ENCODE measurements around the gene ZNF622. TPM values are rescaled to one million over a fixed set of nuclear protein-coding genes. Genes with fewer than 3 reads are reported as not detected.
"Not testable (repeated sequence)": the region's sequence is repeated elsewhere in the genome, so short reads cannot be mapped to it uniquely, and the experiment has no call there.

The ZNF622 gene
- total RNA-seq, 1 donor from 2014 or later, result 56.1 TPM

- intact Hi-C loops (cut with micrococcal nuclease), result loop anchor here (10.0 kb wide), 1 partner anchor 290 kb away; no protein-coding TSS in a partner anchor
- Histone ChIP-seq H3K4me3 (no peak overlapping the region), H3K4me1 (peaks cover 73% of the 10 kb centered on the region), H3K27me3 (ENCODE audit: low read depth) (no peaks in the 10 kb centered on the region), H3K9me3 (replicated peaks) (no peaks in the 10 kb centered on the region), H3K27ac (replicated peaks) (no peak overlapping the region), H3K36me3 (peaks cover 74% of the 10 kb centered on the region)
- no peak for DNase-seq
- TF ChIP-seq CTCF (IDR thresholded peaks at IDR 0.05; ENCODE audit: borderline replicate concordance), result no peak
Measured at GRCh38 chr5:16454686-16455085, 10.9 kb downstream of the ZNF622 start.

- intact Hi-C loops (cut with micrococcal nuclease), result loop anchor here (10.0 kb wide), 1 partner anchor 289 kb away; no protein-coding TSS in a partner anchor
- no peak for DNase-seq
- Histone ChIP-seq H3K4me3 (no peak overlapping the region), H3K36me3 (peaks cover 75% of the 10 kb centered on the region), H3K9me3 (replicated peaks) (no peaks in the 10 kb centered on the region), H3K4me1 (peaks cover 62% of the 10 kb centered on the region), H3K27ac (replicated peaks) (no peak overlapping the region), H3K27me3 (ENCODE audit: low read depth) (no peaks in the 10 kb centered on the region)
- peak; percentile 47 for TF ChIP-seq CTCF (IDR thresholded peaks at IDR 0.05; ENCODE audit: borderline replicate concordance)
Measured at GRCh38 chr5:16453609-16454008, 12.0 kb downstream of the ZNF622 start.

GRCh38 chr5:16450163-16450562 lies 15.4 kb downstream of the ZNF622 start:
- no peaks in the 10 kb centered on the region for H3K27me3 ChIP-seq (ENCODE audit: low read depth)
- DNase-seq, result no peak
- no peaks in the 10 kb centered on the region for H3K9me3 ChIP-seq (replicated peaks)
- TF ChIP-seq CTCF (IDR thresholded peaks at IDR 0.05; ENCODE audit: borderline replicate concordance), result no peak
- intact Hi-C loops (cut with micrococcal nuclease), result loop anchor here (10.0 kb wide), 1 partner anchor 285 kb away; no protein-coding TSS in a partner anchor
- H3K4me3 ChIP-seq, result no peak overlapping the region
- no peak overlapping the region for H3K27ac ChIP-seq (replicated peaks)
- peaks cover 28% of the 10 kb centered on the region for H3K4me1 ChIP-seq
- peaks cover 71% of the 10 kb centered on the region for H3K36me3 ChIP-seq

DNA sequence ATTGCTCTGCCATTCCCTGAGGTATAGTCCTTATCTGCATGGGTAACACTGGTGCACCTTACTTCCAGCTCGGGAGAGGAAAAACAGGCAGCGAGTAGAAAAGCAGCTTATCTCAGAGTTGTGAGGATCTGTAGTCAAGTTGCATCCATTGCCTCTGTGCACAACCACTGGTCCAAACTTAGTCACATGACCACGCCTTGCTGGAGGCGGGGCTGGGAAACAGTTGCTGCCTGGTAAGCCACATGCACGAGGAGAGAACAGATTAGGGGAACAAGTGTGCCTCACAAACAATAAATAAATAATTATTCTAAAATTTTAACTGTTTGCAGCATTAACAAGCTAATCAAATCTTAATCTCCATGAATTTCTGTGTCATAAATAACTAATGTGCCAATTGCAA lies 18.6 kb downstream of the ZNF622 start:
- H3K36me3 ChIP-seq, result peaks cover 52% of the 10 kb centered on the region
- TF ChIP-seq CTCF (IDR thresholded peaks at IDR 0.05; ENCODE audit: borderline replicate concordance), result no peak
- intact Hi-C loops (cut with micrococcal nuclease), result no loop called here

DNA sequence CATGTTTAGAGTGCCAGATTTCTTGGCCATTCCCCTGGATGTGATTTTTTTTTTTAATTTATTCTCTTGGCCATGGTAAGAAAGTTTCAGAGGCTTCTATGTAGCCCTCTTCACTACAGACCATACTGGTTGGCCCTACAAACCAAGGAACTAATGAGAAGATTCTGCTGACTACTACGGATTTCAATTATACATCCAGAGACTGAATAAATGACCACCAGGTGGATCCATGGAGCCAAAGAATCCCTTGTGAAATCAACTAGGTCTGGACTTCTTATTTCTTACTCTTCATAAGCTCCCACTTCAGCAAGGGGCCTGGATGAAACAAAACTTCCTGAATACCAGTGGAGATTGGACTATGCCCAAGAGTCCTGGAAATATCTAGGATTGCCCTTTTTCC lies 27.6 kb downstream of the ZNF622 start:
- no peak for DNase-seq
- intact Hi-C loops (cut with micrococcal nuclease), result no loop called here
- H3K36me3 ChIP-seq, result no peaks in the 10 kb centered on the region

More for the DNA sequence above, 18.6 kb downstream of the ZNF622 start:
- Histone ChIP-seq H3K4me3 (no peak overlapping the region), H3K27ac (replicated peaks) (no peak overlapping the region), H3K9me3 (replicated peaks) (no peaks in the 10 kb centered on the region), H3K27me3 (ENCODE audit: low read depth) (no peaks in the 10 kb centered on the region), H3K4me1 (peaks cover under 1% of the 10 kb centered on the region)
- no peak for DNase-seq

DNA sequence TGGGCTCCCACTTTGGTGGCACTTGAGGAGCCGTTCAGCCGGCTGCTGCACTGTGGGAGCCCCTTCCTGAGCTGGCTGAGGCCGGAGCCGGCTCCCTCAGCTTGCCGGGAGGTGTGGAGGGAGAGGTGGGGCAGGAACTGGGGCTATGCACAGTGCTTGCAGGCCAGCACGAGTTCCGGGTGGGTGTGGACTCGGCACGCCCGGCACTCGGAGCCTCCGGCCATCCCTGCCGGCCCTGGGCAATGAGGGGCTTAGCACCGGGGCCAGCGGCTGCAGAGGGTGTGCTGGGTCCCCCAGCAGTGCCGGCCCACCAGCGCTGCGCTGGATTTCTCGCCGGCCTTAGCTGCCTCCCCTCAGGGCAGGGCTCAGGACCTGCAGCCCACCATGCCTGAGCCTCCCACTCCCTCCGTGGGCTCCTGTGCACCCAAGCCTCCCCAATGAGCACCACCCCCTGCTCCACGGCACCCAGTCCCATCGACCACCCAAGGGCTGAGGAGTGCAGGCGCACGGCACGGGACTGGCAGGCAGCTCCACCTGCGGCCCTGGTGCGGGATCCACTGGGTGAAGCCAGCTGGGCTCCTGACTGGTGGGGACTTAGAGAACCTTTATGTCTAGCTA lies 29.4 kb downstream of the ZNF622 start:
- H3K27ac ChIP-seq (replicated peaks); H3K4me1 ChIP-seq; intact Hi-C loops (cut with micrococcal nuclease): not testable (repeated sequence)

More for the DNA sequence above, 27.6 kb downstream of the ZNF622 start:
- peak; percentile 35 for TF ChIP-seq CTCF (IDR thresholded peaks at IDR 0.05; ENCODE audit: borderline replicate concordance)
- no peaks in the 10 kb centered on the region for H3K27me3 ChIP-seq (ENCODE audit: low read depth)
- H3K4me3 ChIP-seq, result no peak overlapping the region
- no peaks in the 10 kb centered on the region for H3K4me1 ChIP-seq
- no peak overlapping the region for H3K27ac ChIP-seq (replicated peaks)
- H3K9me3 ChIP-seq (replicated peaks), result no peaks in the 10 kb centered on the region

More for the DNA sequence above, 29.4 kb downstream of the ZNF622 start:
- DNase-seq; H3K4me3 ChIP-seq; H3K36me3 ChIP-seq; H3K27me3 ChIP-seq (ENCODE audit: low read depth); H3K9me3 ChIP-seq (replicated peaks): not testable (repeated sequence)
